NCI-H345 treated with DMSO at 0.1 percent for 48 hours (cell line): ENCODE results near the gene IL1B.

Source experiments
- DNase-seq: peaks from one replicate; lab custom pipeline; 2025; ENCODE audit not compliant: unreplicated experiment; lab: John Stamatoyannopoulos, UW

IL1B gene

DNA sequence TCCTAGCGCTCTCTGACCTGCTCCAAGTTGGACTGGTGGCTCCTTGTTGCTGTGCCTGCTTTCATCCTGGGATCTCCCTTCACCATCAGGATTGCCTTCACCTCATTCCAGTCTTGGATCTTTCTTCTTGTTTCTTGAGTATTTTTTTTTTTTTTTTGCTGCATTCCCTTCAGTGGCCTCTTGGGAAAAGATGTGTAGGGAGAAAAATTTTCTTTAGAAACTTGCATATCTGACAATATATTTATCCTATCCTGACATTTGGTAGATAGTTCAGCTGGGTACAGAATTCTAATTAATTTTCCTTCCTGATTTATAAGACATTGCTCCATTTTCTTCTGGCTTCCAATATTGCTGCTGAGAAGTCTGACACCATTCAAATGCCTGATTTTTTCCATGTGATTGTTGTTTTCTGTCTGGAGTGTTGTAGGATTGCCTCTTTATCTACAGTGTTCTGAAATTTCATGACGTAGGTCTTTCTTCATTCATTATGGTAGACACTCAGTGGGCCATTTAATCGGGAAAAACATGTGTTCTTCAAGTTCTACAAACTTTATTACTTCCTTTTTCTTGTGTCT, 29.3 kb downstream of the IL1B start:
- DNase-seq = no peak

DNA sequence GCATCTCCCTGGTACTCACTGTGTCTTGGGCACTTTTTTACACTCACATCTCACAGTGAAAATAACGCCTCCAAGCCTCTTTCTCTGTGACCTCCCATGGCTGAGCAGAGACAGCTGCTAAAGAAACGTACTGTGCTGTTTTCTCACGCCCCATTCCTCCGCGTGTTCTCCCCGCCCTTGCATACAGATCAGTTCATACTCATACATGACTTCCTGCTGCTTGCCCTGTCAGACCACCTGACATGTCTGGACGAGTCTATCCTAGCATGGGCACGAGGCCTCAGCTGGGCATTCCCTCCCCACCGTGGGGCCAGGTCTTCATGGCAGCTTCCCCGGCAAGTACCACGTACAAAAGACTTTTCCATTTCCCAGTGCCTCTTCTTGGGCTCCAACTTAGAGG, 31.0 kb downstream of the IL1B start:
- DNase-seq = no peak

DNA sequence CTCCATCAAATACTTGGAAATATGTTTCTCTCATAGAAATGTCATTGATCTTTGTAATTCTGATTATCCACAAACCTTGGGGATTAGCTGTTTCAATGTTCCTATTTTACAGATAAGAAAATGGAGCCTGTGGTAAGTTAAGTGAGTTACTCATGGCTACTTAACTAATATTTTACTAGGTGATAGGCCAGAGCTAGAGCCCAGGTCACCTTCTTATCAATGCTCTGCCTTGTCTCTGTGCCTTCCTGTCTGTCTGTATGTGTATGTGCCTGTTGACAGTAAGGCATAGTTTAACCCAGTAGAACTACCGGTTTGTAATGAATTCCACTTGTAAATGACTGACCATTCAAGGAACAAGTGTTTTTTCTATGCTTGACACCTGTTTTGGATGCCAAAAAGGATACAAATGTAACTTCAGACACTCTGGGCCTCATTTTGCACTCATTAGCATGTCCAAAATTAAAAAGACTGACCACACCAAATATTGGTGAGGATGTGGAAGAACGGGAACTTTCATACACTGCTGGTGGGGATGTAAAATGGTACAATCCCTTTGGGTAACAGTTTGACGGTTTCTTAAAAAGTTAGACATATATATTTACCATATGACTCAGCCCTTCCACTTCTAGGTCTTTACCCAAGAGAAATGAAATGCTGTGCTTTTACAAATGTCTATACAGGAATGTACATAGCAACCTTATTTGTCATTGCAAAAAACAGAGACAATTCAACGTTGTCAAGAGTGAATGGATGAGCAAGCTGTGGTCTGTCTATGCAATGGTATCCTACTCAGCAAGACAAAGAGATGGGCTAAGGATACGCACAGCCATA, 32.7 kb downstream of the IL1B start:
- DNase-seq = no peak

DNA sequence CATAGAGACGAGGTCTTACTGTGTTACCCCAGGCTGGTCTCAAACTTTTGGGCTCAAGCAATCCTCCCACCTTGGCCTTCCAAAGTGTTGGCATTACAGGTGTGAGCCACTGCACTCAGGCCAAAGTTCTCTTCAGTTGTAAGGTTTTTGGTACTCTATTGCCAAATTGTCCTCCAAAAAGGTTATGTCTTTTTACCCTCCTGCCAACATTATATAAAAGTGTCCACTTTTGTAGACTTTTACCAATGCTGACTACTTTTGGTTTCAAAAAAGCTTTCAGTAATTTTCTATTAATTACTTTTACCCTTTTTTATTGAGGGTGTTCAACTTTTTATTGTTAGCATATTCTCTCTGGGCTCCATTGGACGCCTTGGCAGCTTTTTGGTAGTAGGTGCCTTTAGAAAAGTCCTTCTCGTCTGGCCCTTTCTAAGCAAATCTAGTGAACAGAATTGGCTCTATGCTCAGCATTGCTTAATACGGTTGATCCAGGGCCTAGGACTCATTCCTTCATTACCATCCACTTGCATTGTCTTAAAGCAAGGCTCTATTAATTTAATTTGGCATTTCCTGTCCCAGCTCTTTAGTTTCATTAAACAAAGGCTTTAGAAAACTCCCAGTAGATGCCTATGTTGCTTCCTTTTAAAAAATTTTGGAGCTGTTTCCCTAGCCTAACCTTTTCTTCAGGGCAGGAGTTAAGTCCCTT, 35.5 kb downstream of the IL1B start:
- no peak for DNase-seq

- DNase-seq = no peak
These were observed 37.3 kb downstream of the IL1B start for GRCh38 chr2:112798979-112799975.

DNA sequence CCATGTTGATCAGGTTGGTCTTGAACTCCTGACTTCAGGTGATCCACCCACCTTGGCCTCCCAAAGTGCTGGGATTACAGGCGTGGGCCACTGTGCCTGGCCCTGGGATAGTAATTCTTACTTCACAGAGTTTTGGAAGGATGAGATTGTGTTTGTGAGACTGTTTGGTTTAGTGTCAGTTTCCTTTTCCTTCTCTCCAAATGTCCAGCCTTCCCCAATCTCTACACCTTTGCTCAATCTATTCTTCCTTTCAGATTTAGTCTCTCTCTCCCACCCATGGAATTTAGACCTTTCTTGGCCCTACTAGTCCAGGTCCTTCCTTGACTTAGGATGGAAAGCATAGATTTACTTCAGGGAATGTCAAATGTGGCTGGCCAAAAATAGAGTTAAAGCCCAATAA, 40.1 kb downstream of the IL1B start:
- no peak for DNase-seq

GRCh38 chr2:112795774-112796173, 40.8 kb downstream of the IL1B start:
- no peak for DNase-seq

- no peak for DNase-seq
These were observed 41.7 kb downstream of the IL1B start for GRCh38 chr2:112794841-112795240.

DNA sequence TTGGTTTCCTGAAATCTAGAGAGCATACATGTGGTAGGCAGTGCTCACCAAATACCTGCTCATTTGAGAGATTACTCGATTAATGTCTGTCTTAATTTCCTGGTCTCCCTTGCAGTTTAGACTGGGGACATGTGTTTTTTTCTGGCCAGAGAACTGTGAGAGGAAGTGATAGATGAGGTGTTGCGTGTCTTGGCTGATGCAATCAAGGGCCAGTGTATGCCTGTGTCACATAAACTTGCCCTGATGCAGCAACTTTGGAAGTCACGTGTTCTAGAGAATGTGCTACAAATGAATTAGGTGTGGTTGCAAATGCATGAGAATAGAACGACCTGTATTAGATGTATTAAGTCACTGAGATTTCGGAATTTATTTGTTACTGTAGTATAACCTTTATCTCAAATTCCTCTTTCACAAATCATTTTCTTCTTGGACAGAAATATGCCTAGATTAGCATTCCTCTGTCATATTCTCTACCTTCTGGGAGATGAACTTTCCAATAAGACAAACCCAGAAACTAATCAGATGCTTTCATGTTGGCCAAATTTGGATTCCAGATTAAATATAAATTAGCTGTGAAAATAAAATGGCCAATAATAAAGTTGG, 42.3 kb downstream of the IL1B start:
- DNase-seq = no peak

DNA sequence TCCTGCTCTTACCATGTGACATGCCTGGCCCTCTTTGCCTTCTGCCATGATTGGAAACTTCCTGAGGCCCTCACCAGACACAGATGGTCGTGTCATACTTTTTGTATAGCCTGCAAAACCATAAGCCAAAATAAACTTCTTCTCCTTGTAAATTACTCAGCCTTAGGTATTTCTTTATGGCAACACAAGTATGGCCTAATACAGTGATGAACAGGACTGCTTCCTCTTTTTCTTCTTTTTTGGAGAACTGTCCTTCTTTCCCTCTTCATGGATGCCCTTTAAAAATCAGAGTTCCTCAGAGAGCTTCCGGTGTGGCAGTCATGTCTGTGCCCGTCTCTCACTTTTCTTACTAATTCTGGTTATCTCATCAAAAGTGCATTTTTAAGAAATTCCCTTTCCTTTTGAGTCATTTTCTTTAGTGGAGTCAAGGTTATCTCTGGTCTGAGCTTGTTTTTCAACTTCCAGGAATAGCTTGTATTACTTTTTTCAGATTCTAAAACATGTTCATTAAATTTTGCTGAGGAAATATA, 43.1 kb downstream of the IL1B start:
- DNase-seq = no peak

DNA sequence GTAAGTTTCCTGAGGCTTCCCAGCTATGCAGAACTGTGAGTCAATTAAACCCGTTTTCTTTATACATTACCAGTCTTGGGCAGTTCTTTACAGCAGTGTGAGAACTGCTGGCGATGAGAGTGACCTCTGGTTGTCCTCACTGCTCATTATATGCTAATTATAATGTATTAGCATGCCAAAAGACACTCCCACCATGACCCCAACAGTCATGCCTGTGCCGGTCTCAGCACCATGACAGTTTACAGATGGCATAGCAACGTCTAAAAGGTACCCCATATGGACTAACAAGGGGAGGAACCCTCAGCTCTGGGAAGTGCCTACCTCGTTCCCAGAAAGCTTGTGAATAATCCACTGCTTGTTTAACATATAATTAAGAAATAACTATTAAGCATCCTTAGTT, 44.2 kb downstream of the IL1B start:
- DNase-seq = no peak

GRCh38 chr2:112791693-112792230, 44.8 kb downstream of the IL1B start:
- no peak for DNase-seq

DNA sequence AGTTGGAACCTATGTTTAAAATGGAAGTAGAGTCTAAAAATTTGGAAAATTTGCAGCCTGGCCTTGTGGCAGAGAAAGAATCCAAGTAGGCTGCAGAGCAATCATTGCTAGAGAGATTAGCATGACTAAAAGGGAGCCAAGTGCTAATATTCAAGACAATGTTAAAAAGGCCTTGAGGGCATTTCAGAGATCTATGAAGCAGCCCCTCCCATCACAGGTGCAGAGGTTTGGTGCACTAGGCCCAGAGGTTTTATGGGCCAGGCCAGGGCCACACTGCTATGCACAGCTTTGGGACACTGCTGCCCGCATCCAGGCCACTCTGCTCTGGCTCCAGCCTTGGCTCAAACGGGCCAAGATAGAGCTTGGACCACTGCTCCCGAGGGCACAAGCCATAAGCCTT, 45.6 kb downstream of the IL1B start:
- no peak for DNase-seq

GRCh38 chr2:112790305-112790704, 46.3 kb downstream of the IL1B start:
- DNase-seq = no peak

DNA sequence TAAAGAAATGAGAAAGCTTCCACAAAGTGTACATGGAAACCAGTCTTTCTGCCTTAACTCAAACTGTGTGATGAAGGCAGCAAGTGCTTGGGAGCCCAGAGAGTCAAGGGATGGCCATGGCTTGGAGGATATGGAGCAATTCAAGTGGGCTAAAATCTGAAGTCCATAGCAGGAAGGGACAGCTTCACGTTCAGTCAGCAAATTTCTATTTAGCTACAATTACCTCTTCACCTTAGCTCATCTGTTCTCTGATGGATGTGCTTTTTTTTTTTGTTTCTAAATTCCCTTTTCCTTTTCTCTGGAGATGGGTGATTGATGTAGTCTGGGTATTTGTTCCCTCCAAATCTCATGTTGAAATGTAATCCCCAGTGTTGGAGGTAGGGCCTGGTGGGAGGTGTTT, 47.4 kb downstream of the IL1B start:
- DNase-seq = no peak

DNA sequence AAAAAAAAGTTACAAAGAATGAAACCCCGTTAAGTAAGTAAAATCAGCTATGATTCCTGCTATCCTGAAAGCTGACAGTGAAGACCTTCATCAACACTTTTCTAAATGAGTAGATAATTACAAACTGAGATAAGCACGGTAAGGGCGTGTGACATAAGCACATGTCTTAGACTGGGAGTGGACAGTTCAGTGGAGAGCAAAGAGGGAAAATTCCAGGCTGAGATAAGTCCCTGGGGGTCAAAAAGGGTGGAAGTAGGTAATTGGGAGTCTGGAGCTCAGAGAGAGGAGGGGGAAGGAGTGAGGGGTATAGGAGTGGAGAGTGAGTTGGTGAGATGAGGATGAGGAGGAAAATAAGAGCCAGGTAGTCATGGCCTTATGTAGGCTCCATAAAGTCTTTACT, 47.9 kb downstream of the IL1B start:
- DNase-seq = no peak

DNA sequence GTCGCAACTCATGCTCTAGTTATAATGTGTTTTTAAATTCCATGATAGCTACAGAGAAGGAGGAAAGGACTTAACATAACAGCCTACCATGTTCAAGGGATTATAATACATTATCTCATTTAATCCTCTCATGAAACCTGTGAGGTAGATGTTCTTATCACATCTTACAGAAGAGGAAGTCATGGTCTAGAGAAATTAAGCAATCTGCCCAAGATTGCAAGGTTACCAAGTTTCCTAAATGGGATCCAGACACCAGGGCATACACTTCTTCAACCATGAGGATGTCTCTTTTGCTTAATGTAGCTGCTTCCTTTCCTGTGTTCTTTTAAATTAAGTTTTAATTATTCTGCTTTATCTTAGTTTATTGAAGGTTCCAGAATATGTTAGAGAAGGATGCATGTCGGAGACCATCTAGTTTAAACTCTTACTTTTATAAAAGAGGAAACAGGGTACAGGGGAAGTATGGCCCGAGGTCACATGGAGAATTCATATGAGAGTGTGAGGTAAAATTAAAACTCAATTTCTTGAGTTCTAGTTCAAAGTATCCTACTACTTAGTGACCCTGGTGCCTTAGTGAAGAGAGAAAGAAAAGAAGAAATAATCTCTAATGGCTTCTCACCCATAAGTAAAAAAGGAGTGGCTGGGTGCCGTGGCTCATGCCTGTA, 48.7 kb downstream of the IL1B start:
- no peak for DNase-seq

GRCh38 chr2:112787294-112787693, 49.3 kb downstream of the IL1B start:
- DNase-seq = no peak
